GM18526 (cell line): ENCODE data around the gene TAP2.

Experiments
- POLR2A ChIP-seq: IDR thresholded peaks from 3 replicates; pipeline ENCODE4 v1.6.1; 2011; ENCODE audit not compliant: insufficient read length; ENCODE audit errors: extremely low read depth

TAP2 gene

DNA sequence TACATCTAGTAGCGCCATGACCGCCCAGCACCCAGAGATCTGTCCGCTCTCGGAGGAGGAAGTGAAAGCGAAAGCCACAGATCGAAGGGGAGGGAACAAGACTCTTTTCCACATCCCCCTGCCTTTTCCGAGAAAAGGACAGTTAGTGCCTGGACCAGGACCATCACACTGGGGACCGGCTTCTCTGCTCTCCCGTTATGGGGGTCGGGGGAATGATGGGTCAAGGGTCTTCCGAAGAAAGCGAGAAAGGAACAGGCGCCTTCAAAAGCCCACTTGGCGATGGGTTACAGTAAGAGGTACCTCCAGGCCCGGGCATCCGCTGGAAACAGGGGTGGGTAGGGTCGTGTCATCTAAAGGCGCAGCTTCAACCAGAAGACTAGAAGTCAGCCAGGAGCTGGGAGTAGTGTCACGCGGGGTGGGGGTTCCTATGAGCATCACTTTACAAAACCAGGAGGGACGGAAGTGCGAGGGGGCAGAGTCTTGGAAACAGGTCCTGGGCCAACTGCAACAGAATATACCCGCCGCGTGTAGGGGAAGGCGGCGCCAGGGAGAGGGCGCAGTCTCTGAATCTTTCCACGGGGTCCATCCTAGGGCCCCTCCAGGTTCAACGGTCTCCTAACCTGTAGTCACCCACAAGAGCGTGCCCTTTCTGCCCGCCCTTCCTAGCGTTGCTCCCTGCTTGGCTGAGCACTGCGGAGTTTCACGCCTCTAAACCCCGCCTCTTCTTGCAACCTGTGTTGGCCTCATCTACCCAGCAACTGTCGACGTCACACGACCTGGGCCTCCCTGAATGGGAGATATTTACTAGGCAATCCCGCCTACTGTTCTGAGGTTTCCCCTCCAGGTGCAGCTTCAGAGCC is 5.7 kb upstream of the TAP2 start, which contains the start of gene PSMB8:
Gene PSMB8 (minus strand): TSS at position 69 of the 860 bp plus-strand sequence. CDS start 51 bp downstream, at position 18.
- peak; percentile 85 for TF ChIP-seq POLR2A

GRCh38 chr6:32843331-32843978 is 4.9 kb upstream of the TAP2 start:
- no peak for TF ChIP-seq POLR2A

- TF ChIP-seq POLR2A = no peak
These were observed 4.2 kb upstream of the TAP2 start for GRCh38 chr6:32842690-32843089.

DNA sequence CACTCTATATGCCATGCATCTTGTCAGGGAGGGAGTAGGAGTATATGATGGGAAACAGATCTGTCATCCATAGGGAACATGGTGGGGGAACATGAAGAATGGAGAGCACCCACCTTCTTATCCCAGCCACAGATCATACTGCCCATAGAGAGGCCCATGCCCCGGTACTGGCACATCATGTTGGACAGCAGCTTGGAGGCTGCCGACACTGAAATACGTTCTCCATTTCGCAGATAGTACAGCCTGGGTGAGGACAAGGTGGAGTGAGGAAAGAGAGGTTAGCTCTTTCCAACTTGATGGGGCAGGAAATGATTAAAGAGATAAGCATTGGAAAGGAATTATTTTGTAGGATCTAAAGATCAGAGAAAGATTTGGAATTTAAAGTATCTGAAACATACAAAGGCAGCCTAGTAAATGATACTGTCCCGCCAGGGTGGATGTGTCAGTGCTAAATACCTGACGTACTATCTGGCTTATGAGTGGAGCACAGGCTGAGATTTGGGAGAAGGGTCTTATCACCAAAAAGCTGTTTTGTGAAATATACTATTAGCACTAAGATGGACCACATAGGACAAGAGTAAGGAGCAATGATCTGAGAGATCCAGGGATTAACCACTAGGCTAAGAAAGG is 3.6 kb upstream of the TAP2 start:
- no peak for TF ChIP-seq POLR2A

DNA sequence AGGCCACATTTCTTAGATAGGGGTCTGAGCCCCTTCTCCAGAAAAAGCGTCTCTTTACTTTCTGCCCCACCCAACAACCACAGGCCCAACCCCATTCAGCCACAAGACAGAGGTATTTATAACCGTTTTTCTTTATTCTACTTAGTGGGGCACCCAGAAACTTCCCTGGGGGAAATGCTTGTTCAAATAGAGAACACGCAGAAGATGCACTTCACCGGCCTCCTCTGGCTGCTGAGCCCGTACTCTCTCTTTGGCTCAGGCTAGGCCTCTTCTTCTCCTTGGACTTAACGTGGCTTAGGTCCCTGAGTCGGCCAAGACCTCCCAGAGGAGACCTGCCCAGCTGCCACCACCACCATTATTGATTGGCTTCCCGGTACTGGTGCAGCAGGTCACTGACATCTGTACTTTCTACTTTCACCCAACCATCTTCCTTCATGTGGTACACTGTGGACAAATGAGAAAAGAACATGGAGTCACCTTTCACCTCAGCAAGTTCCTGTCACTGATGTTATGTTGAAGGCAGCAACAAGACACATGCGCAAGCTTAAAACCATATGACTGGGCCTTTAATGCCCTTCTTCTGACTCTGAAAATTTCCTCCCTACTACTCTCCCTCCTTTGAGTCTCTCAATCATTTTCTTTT is 2.2 kb upstream of the TAP2 start:
- peak; percentile 34 for TF ChIP-seq POLR2A

GRCh38 chr6:32839356-32839755 is 817 bp upstream of the TAP2 start:
- TF ChIP-seq POLR2A = no peak

- no peak for TF ChIP-seq POLR2A
These were observed 857 bp downstream of the TAP2 start for GRCh38 chr6:32837651-32838113.

- no peak for TF ChIP-seq POLR2A
These were observed 1.7 kb downstream of the TAP2 start for GRCh38 chr6:32836873-32837272.

DNA sequence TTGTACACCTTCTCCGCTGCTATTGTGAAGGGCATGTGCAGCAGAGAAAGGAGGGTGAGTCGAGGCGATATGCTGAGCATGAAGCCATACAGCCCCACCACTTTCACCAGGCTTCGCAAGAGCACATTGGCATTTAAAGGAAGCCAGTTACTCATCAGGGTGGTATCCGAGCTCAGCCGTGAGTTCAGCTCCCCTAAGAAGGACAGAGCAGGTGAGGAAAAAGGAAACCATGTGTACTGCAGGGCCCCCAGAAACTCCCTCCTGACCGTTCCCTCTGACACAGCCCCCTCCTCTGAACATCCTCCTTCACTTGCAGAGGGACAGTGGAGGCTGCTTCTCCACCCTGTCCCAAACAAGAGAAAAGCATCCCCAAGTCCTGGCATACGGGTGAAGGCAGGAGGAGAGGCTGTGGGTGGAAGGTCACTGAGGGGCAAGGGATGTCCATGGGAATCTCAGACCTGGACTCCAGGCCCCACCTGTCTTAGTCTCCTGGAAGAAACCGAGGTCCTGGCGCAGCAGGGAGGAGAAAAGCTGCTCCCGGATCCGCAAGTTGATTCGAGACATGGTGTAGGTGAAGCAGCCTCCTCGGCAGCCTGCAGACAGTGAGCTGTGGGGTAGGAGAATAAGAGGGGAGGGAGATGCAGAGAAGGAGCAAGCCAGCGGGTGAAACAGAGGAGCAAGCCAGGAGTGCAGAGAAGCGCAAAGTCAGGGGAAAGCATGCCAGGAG is 3.2 kb downstream of the TAP2 start:
- no peak for TF ChIP-seq POLR2A

DNA sequence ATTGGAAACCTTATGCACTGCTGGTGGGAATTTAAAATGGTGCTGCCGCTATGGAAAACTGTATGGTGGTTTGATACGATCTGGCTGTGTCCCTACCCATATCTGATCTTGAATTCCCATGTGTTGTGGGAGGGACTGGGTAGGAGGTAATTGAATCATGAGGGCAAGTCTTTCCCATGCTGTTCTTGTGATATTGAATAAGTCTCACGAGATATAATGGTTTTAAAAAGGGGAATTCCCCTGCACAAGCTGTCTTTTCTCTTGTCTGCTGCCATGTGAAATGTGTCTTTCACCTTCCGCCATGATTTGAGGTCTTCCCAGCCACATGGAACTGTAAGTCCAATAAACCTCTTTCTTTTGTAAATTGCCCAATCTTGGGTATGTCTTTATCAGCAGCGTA is 4.9 kb downstream of the TAP2 start:
- TF ChIP-seq POLR2A = no peak

GRCh38 chr6:32832535-32832934 is 6.0 kb downstream of the TAP2 start:
- no peak for TF ChIP-seq POLR2A

GRCh38 chr6:32830936-32831335 is 7.6 kb downstream of the TAP2 start:
- no peak for TF ChIP-seq POLR2A

GRCh38 chr6:32830017-32830416 is 8.5 kb downstream of the TAP2 start:
- TF ChIP-seq POLR2A = no peak

DNA sequence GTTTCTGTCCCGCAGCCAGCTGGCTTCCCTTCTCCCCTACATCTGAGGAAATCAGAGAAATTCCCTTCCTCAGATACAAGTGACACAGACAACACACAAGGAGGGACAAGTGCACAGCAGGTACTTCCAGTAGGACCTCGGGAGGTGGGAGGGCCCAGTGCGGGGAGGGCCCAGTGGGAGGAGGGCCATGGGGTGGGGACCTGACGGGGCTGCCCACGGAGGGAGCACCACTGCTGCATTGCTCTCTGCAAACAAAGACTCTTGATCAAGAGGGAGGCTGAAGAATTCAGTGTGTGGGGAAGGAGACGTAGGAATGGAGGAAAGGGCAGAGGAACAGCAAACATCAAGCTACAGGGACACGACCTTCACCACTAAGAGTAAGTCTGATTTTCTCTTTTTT is 9.0 kb downstream of the TAP2 start:
- no peak for TF ChIP-seq POLR2A

DNA sequence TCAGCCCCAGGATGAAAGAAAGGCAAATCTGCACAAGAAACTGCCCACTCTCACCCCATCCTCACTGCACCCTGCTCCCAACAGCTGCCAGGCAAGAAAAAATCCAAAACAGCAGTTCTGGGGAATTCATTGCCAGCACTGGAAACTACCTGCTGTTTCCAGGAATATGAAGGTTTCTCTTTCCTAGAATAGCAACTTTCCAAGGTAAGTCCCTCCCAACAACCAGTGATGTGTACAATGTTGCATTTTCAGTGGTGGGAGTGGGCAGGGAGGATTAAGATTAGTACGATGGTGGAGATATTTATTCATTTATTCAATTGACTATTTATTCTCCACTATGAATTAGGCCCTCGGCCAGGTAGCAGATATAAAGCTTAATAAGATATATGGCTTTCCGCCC is 11.5 kb downstream of the TAP2 start:
- no peak for TF ChIP-seq POLR2A
